Skeletal muscle tissue (tissue), 4 donors: ENCODE data around the gene ENHO. TPM values are rescaled to one million over a fixed set of nuclear protein-coding genes. Genes with fewer than 3 reads are reported as not detected.

Experiments
- H3K27ac ChIP-seq: one replicate; pipeline ENCODE4 v1.7.0; 2013; ENCODE audit warnings: mild to moderate bottlenecking, low read depth, low read length, inconsistent platforms
- H3K27me3 ChIP-seq, 3 donors: one replicate each; pipeline ENCODE4 v1.7.0; 2013; ENCODE audit warnings: low read length in 3 of 3; ENCODE audit not compliant: control insufficient read depth in 3 of 3, insufficient read depth in 3 of 3
- H3K36me3 ChIP-seq, 3 donors: one replicate each; pipeline ENCODE4 v1.7.0; 2013; ENCODE audit warnings: low read length in 3 of 3; ENCODE audit not compliant: control insufficient read depth in 3 of 3, insufficient read depth in 3 of 3
- H3K4me1 ChIP-seq, 3 donors: one replicate each; pipeline ENCODE4 v1.7.0; 2013; ENCODE audit warnings: low read length in 3 of 3, mild to moderate bottlenecking in 3 of 3; ENCODE audit not compliant: control insufficient read depth in 3 of 3, insufficient read depth in 3 of 3
- H3K4me3 ChIP-seq, 3 donors: one replicate each; pipeline ENCODE4 v1.7.0; 2013; ENCODE audit warnings: low read length in 3 of 3
- H3K9ac ChIP-seq, 3 donors: one replicate each; pipeline ENCODE4 v1.7.0; 2013; ENCODE audit warnings: low read length in 3 of 3, mild to moderate bottlenecking in 3 of 3, moderate library complexity in 2 of 3, low read depth in 1 of 3
- H3K9me3 ChIP-seq, 3 donors: one replicate each; pipeline ENCODE4 v1.7.0; 2013; ENCODE audit warnings: low read length in 3 of 3; ENCODE audit not compliant: control insufficient read depth in 3 of 3
- total RNA-seq: library from RNA; depleted of rRNA; stranded (reverse); fragments of >200 nt; gene quantifications from one replicate; pipeline ENCODE4 v1.2.3, GENCODE V29; 2014
- donor health status: Osteomylitis.

The ENHO gene
- total RNA-seq: 4.2 TPM

- no peaks in the 10 kb centered on the region for H3K36me3 ChIP-seq
- H3K4me1 ChIP-seq: peaks cover 3 to 19% (median 8%) of the 10 kb centered on the region in 3 donors
- no peak within 1 kb of the TSS for H3K27ac ChIP-seq
- peaks cover 0 to 4% (median 4%) of the 10 kb centered on the region in 3 donors for H3K27me3 ChIP-seq
- no peaks in the 10 kb centered on the region for H3K9me3 ChIP-seq
- peak within 1 kb of the TSS; percentile 38 to 60 (median 50) for H3K4me3 ChIP-seq
- H3K9ac ChIP-seq: peak within 1 kb of the TSS in 2 of 3 donors; percentile 60 to 62
These were observed at the start of gene ENHO for GRCh38 chr9:34522971-34523797. ENHO (minus strand) TSS chr9:34522990; CDS start chr9:34521695, 1,295 bp downstream.

DNA sequence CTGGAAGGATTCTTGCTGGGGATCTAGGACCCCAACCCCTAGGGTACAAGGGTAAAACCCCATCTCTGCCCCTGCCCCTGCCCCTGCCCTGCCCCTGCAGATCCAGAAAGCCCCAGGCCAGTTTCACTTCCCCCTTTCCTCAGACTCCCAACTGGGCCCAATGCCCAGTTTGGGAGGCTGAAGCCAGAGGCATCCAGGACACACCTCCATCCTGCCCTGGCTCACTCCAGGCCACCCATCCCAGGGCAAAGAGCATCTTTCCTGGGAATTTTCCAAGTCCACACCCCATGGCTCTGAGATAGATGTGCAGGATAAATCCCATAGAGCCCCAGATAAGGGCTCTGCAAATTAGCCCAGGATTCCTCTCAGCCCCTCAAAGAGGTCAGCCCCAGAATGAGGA is 49.3 kb upstream of the ENHO start:
- peaks cover 28 to 46% (median 44%) of the 10 kb centered on the region in 3 donors for H3K4me1 ChIP-seq
- no peak overlapping the region for H3K4me3 ChIP-seq
- no peak overlapping the region for H3K9ac ChIP-seq
- H3K9me3 ChIP-seq: no peaks in the 10 kb centered on the region
- H3K27me3 ChIP-seq: peaks cover 0 to 11% (median 0%) of the 10 kb centered on the region in 3 donors
- H3K36me3 ChIP-seq: peaks cover 0 to 5% (median 0%) of the 10 kb centered on the region in 3 donors
- H3K27ac ChIP-seq: no peak overlapping the region

- Histone ChIP-seq H3K36me3 (peaks cover 0 to 5% (median 0%) of the 10 kb centered on the region in 3 donors), H3K9ac (peak overlapping the region in 2 of 3 donors; percentile 39 to 57), H3K27me3 (peaks cover 0 to 6% (median 0%) of the 10 kb centered on the region in 3 donors), H3K4me1 (peaks cover 30 to 53% (median 49%) of the 10 kb centered on the region in 3 donors), H3K4me3 (no peak overlapping the region), H3K9me3 (no peaks in the 10 kb centered on the region), H3K27ac (no peak overlapping the region)
These were observed 48.7 kb upstream of the ENHO start for GRCh38 chr9:34571481-34571810.

GRCh38 chr9:34570809-34571480 is 48.2 kb upstream of the ENHO start:
- H3K9ac ChIP-seq: peak overlapping the region in 2 of 3 donors; percentile 39 to 57
- no peak overlapping the region for H3K4me3 ChIP-seq
- peaks cover 30 to 53% (median 49%) of the 10 kb centered on the region in 3 donors for H3K4me1 ChIP-seq
- no peaks in the 10 kb centered on the region for H3K9me3 ChIP-seq
- peak overlapping the region; percentile 36 for H3K27ac ChIP-seq
- H3K27me3 ChIP-seq: peaks cover 0 to 7% (median 0%) of the 10 kb centered on the region in 3 donors
- peaks cover 0 to 4% (median 0%) of the 10 kb centered on the region in 3 donors for H3K36me3 ChIP-seq

DNA sequence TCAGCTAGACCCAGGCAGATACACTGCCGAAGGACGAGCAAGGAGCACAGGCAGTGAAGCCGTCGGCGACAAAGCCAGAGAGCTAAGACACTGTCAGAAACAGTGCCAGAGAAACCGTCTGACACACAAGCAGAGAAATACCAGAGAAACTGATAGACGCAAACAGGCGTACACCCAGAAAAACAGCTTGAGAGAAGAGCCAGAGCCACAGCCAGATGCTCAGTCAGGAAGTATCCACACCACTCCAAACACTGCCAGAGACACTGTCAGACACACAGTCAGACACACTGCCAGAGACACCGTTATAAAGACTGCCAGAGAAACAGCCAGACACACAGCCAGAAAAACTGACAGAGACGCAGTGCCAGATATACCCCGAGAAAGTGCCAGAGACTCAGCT is 47.6 kb upstream of the ENHO start:
- Histone ChIP-seq H3K9ac (peak overlapping the region in 1 of 3 donors; percentile 57), H3K4me1 (peaks cover 30 to 53% (median 49%) of the 10 kb centered on the region in 3 donors), H3K36me3 (peaks cover 0 to 4% (median 0%) of the 10 kb centered on the region in 3 donors), H3K27me3 (peaks cover 0 to 7% (median 0%) of the 10 kb centered on the region in 3 donors), H3K27ac (peak overlapping the region; percentile 36), H3K4me3 (no peak overlapping the region), H3K9me3 (no peaks in the 10 kb centered on the region)

DNA sequence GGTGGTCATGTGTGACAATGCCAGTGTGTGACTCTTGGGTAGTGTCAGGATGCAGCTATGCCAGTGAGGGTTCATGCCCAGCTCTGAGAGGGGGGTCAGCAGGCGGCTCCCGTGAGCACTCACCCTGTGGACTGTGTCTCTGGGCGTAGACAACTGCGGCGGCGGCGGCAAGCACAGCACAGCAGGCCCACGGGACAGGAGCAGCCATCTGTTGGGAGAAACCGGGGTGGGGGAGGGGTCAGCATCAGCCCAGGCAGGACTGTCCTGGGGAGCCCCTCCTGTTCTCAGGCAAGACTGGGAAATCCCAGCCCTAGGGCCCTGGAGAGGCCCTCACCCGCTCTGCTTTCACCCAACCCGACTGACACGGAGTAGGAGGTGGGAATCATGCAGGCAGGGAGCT is 46.0 kb upstream of the ENHO start:
- no peaks in the 10 kb centered on the region for H3K9me3 ChIP-seq

GRCh38 chr9:34568133-34568532 is 45.3 kb upstream of the ENHO start:
- Histone ChIP-seq H3K27me3 (peaks cover 0 to 7% (median 0%) of the 10 kb centered on the region in 3 donors), H3K4me3 (no peak overlapping the region), H3K36me3 (peaks cover 0 to 11% (median 3%) of the 10 kb centered on the region in 3 donors), H3K9ac (no peak overlapping the region), H3K9me3 (no peaks in the 10 kb centered on the region), H3K27ac (no peak overlapping the region), H3K4me1 (peaks cover 30 to 53% (median 49%) of the 10 kb centered on the region in 3 donors)

More for the DNA sequence above, 46.0 kb upstream of the ENHO start:
- Histone ChIP-seq H3K9ac (no peak overlapping the region), H3K4me3 (no peak overlapping the region), H3K27me3 (peaks cover 0 to 7% (median 0%) of the 10 kb centered on the region in 3 donors), H3K4me1 (peaks cover 30 to 53% (median 49%) of the 10 kb centered on the region in 3 donors), H3K36me3 (peaks cover 0 to 8% (median 3%) of the 10 kb centered on the region in 3 donors), H3K27ac (no peak overlapping the region)

GRCh38 chr9:34566972-34567371 is 44.2 kb upstream of the ENHO start:
- Histone ChIP-seq H3K27ac (no peak overlapping the region), H3K4me3 (peak overlapping the region in 1 of 3 donors; percentile 3), H3K4me1 (peaks cover 34 to 48% (median 48%) of the 10 kb centered on the region in 3 donors), H3K9me3 (no peaks in the 10 kb centered on the region), H3K36me3 (peaks cover 0 to 12% (median 8%) of the 10 kb centered on the region in 3 donors), H3K27me3 (peaks cover 0 to 7% (median 0%) of the 10 kb centered on the region in 3 donors), H3K9ac (no peak overlapping the region)

GRCh38 chr9:34566322-34566721 is 43.5 kb upstream of the ENHO start:
- Histone ChIP-seq H3K27me3 (peaks cover 0 to 7% (median 0%) of the 10 kb centered on the region in 3 donors), H3K4me3 (no peak overlapping the region), H3K9me3 (no peaks in the 10 kb centered on the region), H3K36me3 (peaks cover 0 to 12% (median 9%) of the 10 kb centered on the region in 3 donors), H3K27ac (no peak overlapping the region), H3K9ac (no peak overlapping the region), H3K4me1 (peaks cover 30 to 46% (median 45%) of the 10 kb centered on the region in 3 donors)
